ENCODE data around the gene LSM14A. TPM values are rescaled to one million over a fixed set of nuclear protein-coding genes. Genes with fewer than 3 reads are reported as not detected.

The LSM14A gene
- polyA plus RNA-seq, 2 of the 4 experiments (the other 2 are of a cell fraction) = 241 to 264 TPM

- TF ChIP-seq ATOH8 (CRISPR knock-in tag; IDR thresholded peaks at IDR 0.05; ENCODE audit: low read depth) (no peak), BCL3 (IDR thresholded peaks at IDR 0.05) (peak; percentile 99), HOXA7 (CRISPR knock-in tag; IDR thresholded peaks at IDR 0.05) (no peak), CEBPB (IDR thresholded peaks at IDR 0.05) (peak; percentile 64 to 76; a peak in 3 of 4 replicates), ZNF302 (CRISPR knock-in tag; IDR thresholded peaks at IDR 0.05) (no peak), RFX5 (IDR thresholded peaks at IDR 0.05) (peak; percentile 77; the same call in 1 of the 2 replicates), NFE2L2 (conservative IDR thresholded peaks at IDR 0.05; ENCODE audit: low read length) (no peak), MAZ (IDR thresholded peaks at IDR 0.05; ENCODE audit: borderline replicate concordance, low read depth, low read length) (0 out of 2 replicates have a peak, but pooled peaks have one; percentile 59), ZSCAN20 (CRISPR knock-in tag; IDR thresholded peaks at IDR 0.05) (no peak), HOXB13 (CRISPR knock-in tag; IDR thresholded peaks at IDR 0.05; ENCODE audit: low read depth) (no peak), CHD4 (IDR thresholded peaks at IDR 0.05; ENCODE audit: borderline replicate concordance) (no peak), RARB (CRISPR knock-in tag; IDR thresholded peaks at IDR 0.05) (no peak), JUN (IDR thresholded peaks at IDR 0.05) (peak; percentile 88 to 99; a peak in 4 of 5 replicates), REST (IDR thresholded peaks at IDR 0.05) (no peak), NPAS2 (CRISPR knock-in tag; IDR thresholded peaks at IDR 0.05; ENCODE audit: borderline replicate concordance) (no peak), PHF8 (IDR thresholded peaks at IDR 0.05; ENCODE audit: borderline replicate concordance, low read depth) (peak; percentile 94), CHD2 (IDR thresholded peaks at IDR 0.05; ENCODE audit: low read length, partially characterized antibody) (no peak), TFCP2L1 (CRISPR knock-in tag; IDR thresholded peaks at IDR 0.05) (peak; percentile 29; the same call in 1 of the 2 replicates), SMC3 (IDR thresholded peaks at IDR 0.05) (no peak), CBX2 (IDR thresholded peaks at IDR 0.05; ENCODE audit: borderline replicate concordance, low read depth) (no peak), KDM1A (IDR thresholded peaks at IDR 0.05; ENCODE audit: low read depth) (no peak), RCOR1 (IDR thresholded peaks at IDR 0.05; ENCODE audit: low read depth, low read length) (no peak), POLR2AphosphoS2 (conservative IDR thresholded peaks at IDR 0.05; ENCODE audit: low read length) (no peak), MAX (IDR thresholded peaks at IDR 0.05) (peak; percentile 87)
These were observed 37.9 kb upstream of the LSM14A start (continued) for GRCh38 chr19:34134190-34135053.

All from A549 (cell line).